Limb (tissue), 2 donors: ENCODE results near the gene GAGE10.
"Not testable (repeated sequence)": the region's sequence is repeated elsewhere in the genome, so short reads cannot be mapped to it uniquely, and the experiment has no call there.

Source experiments
- DNase-seq, 2 donors: peaks; one replicate each; pipeline ENCODE4 v3.0.0-alpha.2; 2016; ENCODE audit errors: extremely low spot score in 2 of 2

Gene GAGE10

DNA sequence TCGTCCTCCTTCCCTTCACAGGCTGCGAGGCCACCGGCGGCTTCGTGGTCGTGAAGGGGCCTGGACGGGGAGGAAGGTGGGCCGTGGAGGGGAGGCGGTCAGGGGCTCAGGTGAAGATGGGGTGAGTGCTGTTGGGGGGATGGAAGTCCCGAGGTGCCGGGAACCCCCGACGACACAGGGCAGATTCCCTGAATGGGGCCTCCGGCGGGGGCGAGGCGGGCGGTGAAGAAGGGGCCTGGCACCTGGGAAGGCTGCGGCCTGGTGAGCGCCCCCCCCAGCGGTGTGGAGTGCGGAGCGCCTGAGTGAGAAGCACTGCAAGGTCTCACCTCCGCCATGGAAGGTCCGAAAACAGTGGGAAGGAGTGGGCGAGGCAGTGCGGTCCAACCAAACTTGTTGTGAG lies 18.8 kb downstream of the GAGE10 start:
- not testable (repeated sequence) for DNase-seq

- DNase-seq, result not testable (repeated sequence)
Observed at GRCh38 chrX:49323735-49324134, 20.3 kb downstream of the GAGE10 start.

DNA sequence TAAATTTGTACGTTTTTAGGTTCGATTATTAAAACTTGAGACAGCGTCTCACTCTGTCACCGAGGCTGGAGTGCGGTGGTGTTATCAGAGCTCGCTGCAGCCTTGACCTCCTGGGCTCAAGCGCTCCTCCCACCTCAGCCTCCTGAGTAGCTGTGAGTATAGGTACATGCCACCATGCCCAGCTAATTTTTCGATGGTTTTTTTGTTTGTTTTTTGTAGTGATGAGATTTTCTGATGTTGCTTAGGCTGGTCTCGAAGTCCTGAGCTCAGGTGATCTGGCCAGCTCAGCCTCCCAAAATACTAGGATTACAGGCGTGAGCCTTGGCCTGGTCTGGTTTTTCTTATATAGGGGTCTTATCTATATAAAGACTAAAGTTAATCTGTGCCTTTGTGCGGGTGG lies 27.0 kb downstream of the GAGE10 start:
- DNase-seq, result not testable (repeated sequence)

DNA sequence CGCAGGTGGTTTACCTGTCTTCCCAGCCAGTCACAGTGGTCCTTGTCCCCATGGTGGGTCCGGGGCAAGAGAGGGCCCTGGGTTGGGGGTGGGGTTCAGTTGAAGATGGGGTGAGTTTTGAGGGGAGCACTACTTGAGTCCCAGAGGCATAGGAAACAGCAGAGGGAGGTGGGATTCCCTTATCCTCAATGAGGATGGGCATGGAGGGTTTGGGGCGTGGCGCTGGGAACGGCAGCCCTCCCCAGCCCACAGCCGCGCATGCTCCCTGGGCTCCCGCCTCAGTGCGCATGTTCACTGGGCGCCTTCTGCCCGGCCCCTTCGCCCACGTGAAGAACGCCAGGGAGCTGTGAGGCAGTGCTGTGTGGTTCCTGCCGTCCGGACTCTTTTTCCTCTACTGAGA lies 27.8 kb downstream of the GAGE10 start, which contains the start of gene GAGE13:
GAGE13 (plus strand) TSS at position 301 of the 400 bp plus-strand sequence. CDS start 1,156 bp downstream, outside the sequence.
- DNase-seq, result not testable (repeated sequence)

DNA sequence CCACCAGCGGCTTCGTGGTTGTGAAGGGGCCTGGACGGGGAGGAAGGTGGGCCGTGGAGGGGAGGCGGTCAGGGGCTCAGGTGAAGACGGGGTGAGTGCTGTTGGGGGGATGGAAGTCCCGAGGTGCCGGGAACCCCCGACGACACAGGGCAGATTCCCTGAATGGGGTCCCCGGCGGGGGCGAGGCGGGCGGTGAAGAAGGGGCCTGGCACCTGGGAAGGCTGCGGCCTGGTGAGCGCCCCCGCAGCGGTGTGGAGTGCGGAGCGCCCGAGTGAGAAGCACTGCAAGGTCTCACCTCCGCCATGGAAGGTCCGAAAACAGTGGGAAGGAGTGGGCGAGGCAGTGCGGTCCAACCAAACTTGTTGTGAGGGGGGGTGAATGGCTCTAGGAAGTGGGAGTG lies 28.4 kb downstream of the GAGE10 start:
- DNase-seq, result not testable (repeated sequence)

GRCh38 chrX:49341449-49341848 lies 38.0 kb downstream of the GAGE10 start:
- not testable (repeated sequence) for DNase-seq

GRCh38 chrX:49344496-49345175 lies 41.2 kb downstream of the GAGE10 start:
- DNase-seq, result not testable (repeated sequence)

DNA sequence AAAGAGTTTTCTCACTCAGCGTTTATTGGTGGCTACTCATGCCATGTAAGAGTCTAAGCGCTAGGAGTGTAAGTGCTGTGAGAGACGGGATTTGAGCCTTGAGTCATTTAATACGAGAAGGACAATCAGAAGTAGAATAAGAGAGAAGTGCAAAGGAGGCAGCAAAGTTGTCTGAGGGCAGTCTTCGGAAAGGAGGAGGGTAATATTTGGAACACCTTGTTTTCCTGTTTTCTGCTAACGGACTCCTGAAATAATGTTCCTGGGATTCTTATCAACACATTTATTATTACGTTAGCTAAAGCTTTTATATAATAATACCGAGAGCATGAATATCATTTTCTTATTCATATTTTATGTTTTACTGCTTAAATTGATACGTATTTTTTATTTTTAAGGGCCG lies 42.0 kb downstream of the GAGE10 start:
- DNase-seq, result not testable (repeated sequence)

GRCh38 chrX:49346150-49346549 lies 42.7 kb downstream of the GAGE10 start:
- DNase-seq, result not testable (repeated sequence)
